ENCODE results near the gene SPG11.
"Not testable (repeated sequence)": the region's sequence is repeated elsewhere in the genome, so short reads cannot be mapped to it uniquely, and the experiment has no call there.

Gene SPG11

GRCh38 chr15:44659056-44659455 lies 4.4 kb downstream of the SPG11 start:
- no peak for DNase-seq (ENCODE audit: low spot score in 2 of 2)
- Mint-ChIP-seq H3K36me3 (peaks cover 86% of the 10 kb centered on the region), H3K4me1 (peaks cover 31% of the 10 kb centered on the region), H3K9me3 (no peaks in the 10 kb centered on the region), H3K4me3 (no peak overlapping the region), H3K27ac (no peak overlapping the region)
- ATAC-seq: no peak

DNA sequence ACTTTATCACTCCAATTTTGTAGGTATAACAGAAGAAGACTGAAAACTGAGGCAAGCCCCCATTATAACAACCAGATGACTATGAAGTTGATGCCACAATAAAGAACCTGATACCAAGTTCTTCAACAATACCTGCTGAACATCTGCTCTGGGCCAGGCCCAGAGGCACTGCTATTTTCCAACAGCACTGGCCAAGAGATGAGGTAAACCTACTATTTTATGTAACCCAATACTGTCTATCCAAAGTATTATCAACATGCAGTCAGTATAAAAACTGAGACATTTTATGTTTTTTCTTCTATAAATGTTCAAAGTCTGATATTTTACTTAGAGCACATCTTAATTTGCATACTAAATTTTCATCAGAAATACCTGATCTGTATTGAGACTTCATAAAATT lies 6.1 kb downstream of the SPG11 start:
- Mint-ChIP-seq H3K9me3 (no peaks in the 10 kb centered on the region), H3K4me1 (peaks cover 26% of the 10 kb centered on the region), H3K27ac (no peak overlapping the region), H3K4me3 (no peak overlapping the region), H3K36me3 (peaks cover 84% of the 10 kb centered on the region)
- no peak for ATAC-seq
- no peak for DNase-seq (ENCODE audit: low spot score in 2 of 2)

DNA sequence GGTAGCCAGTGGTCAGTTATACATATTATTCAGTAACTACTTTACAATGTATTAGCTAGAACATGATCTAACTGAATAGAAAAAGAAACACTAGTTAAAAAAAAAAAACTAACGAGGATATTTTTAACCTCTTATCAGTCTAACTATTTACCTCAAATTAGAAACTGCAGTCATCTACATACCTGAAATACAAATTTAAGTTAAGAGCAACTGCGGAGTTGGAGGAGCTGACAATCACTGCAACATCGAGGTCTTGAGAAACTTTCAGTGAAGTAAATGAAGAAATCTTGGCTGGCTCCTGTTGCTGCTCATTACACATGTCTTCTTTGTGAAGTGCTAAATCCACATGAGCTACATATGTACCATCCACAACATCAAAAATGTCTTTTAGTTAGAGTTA lies 6.5 kb downstream of the SPG11 start:
- ATAC-seq (no peak), DNase-seq (ENCODE audit: low spot score in 2 of 2) (no peak)
- peaks cover 89% of the 10 kb centered on the region for H3K36me3 Mint-ChIP-seq
- no peak overlapping the region for H3K27ac Mint-ChIP-seq
- no peak overlapping the region for H3K4me3 Mint-ChIP-seq
- H3K9me3 Mint-ChIP-seq: no peaks in the 10 kb centered on the region
- peaks cover 26% of the 10 kb centered on the region for H3K4me1 Mint-ChIP-seq

DNA sequence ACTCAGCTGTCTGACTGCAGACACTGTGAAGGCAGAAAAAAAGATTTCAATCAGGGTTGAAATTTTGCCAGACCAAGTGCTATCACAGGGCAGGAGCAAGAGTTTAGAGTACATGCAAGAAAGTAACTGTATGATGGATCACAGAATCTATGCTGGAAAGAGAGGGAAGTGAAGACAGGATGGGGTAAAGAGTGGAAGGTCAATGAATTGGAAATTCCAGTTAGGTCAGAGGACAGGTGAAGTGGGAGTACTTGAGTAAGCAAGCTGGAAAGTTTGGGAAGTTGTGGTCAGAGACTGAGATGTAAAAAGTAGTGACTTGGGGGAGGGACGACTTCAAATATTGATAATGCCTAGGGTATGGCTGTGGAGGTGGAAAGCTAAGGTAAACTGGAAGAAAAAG lies 7.2 kb downstream of the SPG11 start:
- peak overlapping the region; percentile 21 for H3K27ac Mint-ChIP-seq
- H3K36me3 Mint-ChIP-seq: peaks cover 95% of the 10 kb centered on the region
- no peak for DNase-seq (ENCODE audit: low spot score in 2 of 2)
- no peak overlapping the region for H3K4me3 Mint-ChIP-seq
- no peak for ATAC-seq
- peaks cover 26% of the 10 kb centered on the region for H3K4me1 Mint-ChIP-seq
- H3K9me3 Mint-ChIP-seq: no peaks in the 10 kb centered on the region

DNA sequence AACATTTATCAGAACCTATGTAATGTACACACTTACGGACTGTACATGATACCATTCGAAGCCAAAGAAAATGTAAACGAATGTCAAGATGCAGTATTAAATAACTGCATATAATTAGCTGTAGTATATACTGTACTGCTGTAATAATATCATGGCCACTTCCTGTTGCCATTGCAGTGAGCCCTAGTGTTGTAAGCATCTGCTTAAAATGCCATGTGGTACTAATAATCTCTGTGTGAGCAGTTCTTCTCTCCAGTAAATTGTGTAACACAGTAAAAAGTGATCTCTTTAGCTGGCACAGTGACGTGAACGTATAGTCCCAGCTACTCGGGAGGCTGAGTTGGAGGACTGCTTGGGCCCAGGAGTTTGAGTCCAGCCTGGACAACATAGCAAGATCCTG lies 8.6 kb downstream of the SPG11 start:
- H3K36me3 Mint-ChIP-seq: peaks cover 98% of the 10 kb centered on the region

GRCh38 chr15:44647637-44648036 lies 15.8 kb downstream of the SPG11 start:
- Mint-ChIP-seq H3K9me3 (peaks cover 8% of the 10 kb centered on the region), H3K27ac (peak overlapping the region; percentile 71), H3K4me3 (no peak overlapping the region), H3K36me3 (peaks cover 85% of the 10 kb centered on the region), H3K4me1 (peaks cover 43% of the 10 kb centered on the region)
- no peak for DNase-seq (ENCODE audit: low spot score in 2 of 2)
- no peak for ATAC-seq

More for the DNA sequence above, 8.6 kb downstream of the SPG11 start:
- no peak overlapping the region for H3K4me3 Mint-ChIP-seq
- ATAC-seq (no peak), DNase-seq (ENCODE audit: low spot score in 2 of 2) (no peak)
- no peaks in the 10 kb centered on the region for H3K9me3 Mint-ChIP-seq
- H3K27ac Mint-ChIP-seq: no peak overlapping the region
- H3K4me1 Mint-ChIP-seq: peaks cover 16% of the 10 kb centered on the region

DNA sequence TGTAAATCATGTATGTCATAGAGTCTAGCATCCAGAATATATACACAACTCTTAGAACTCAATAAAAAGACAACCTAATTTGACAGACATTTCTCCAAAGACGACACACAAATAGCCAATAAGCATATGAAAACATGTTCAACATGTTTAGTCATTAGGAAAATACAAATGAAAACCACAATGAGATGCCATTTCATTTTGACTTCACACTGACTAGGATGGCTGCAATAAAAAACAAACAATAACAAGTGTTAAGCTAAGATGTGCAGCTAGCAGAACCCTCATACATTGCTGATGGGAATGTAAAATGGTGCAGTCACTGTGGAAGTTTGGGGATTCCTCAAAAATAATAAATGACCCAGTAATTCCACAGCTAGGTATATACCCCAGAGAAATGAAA lies 16.4 kb downstream of the SPG11 start:
- H3K4me1 Mint-ChIP-seq: peaks cover 43% of the 10 kb centered on the region
- H3K27ac Mint-ChIP-seq: peak overlapping the region; percentile 71
- H3K9me3 Mint-ChIP-seq: peaks cover 8% of the 10 kb centered on the region
- H3K4me3 Mint-ChIP-seq: peak overlapping the region; percentile 28
- DNase-seq (ENCODE audit: low spot score in 2 of 2) (no peak), ATAC-seq (peak; percentile 86)
- H3K36me3 Mint-ChIP-seq: peaks cover 87% of the 10 kb centered on the region

DNA sequence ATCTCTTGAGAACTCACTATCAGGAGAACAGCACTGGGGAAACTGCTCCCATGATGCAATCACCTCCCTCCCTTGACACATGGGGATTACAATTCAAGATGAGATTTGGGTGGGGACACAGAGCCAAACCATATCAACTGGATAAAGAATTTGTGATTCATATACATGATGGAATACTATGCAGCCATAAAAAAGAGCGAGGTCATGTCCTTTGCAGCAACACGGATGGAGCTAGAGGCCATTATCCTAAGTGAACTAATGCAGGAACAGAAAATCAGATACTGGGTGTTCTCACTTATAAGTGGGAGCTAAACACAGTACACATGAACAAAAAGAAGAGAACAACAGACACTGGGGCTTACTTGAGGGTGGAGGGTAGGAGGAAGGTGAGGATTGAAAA lies 17.0 kb downstream of the SPG11 start:
- peak overlapping the region; percentile 8 for H3K4me3 Mint-ChIP-seq

DNA sequence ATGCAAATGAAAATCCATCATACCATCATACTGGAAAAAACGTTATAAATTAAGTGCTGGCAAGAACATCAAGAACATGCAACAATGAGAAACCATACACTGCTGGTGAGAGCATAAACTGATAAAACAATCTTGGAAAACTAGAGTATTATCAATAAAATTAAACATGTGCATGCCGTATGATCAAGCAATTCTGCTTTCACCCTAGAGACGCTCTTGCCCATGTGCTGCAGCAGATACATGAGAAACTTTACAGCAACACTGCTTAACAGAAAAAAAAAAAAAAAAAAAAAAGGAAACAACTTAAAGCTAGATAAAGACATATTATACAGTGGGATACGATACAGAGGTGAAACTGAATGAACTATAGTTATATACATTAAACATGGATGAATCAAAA lies 21.8 kb downstream of the SPG11 start:
- Mint-ChIP-seq H3K9me3 (peaks cover 8% of the 10 kb centered on the region), H3K4me1 (peaks cover 33% of the 10 kb centered on the region), H3K4me3 (no peak overlapping the region), H3K27ac (no peak overlapping the region), H3K36me3 (peaks cover 81% of the 10 kb centered on the region)
- ATAC-seq (no peak), DNase-seq (ENCODE audit: low spot score in 2 of 2) (no peak)

More for the DNA sequence above, 17.0 kb downstream of the SPG11 start:
- H3K4me1 Mint-ChIP-seq: peaks cover 46% of the 10 kb centered on the region
- no peak for ATAC-seq
- H3K27ac Mint-ChIP-seq: peak overlapping the region; percentile 71
- peaks cover 8% of the 10 kb centered on the region for H3K9me3 Mint-ChIP-seq
- peaks cover 87% of the 10 kb centered on the region for H3K36me3 Mint-ChIP-seq
- no peak for DNase-seq (ENCODE audit: low spot score in 2 of 2)

GRCh38 chr15:44636976-44637375 lies 26.5 kb downstream of the SPG11 start:
- DNase-seq (ENCODE audit: low spot score in 2 of 2) (no peak), ATAC-seq (no peak)
- no peak overlapping the region for H3K27ac Mint-ChIP-seq
- H3K4me3 Mint-ChIP-seq: no peak overlapping the region
- peaks cover 92% of the 10 kb centered on the region for H3K36me3 Mint-ChIP-seq
- H3K9me3 Mint-ChIP-seq: no peaks in the 10 kb centered on the region
- peaks cover 18% of the 10 kb centered on the region for H3K4me1 Mint-ChIP-seq

DNA sequence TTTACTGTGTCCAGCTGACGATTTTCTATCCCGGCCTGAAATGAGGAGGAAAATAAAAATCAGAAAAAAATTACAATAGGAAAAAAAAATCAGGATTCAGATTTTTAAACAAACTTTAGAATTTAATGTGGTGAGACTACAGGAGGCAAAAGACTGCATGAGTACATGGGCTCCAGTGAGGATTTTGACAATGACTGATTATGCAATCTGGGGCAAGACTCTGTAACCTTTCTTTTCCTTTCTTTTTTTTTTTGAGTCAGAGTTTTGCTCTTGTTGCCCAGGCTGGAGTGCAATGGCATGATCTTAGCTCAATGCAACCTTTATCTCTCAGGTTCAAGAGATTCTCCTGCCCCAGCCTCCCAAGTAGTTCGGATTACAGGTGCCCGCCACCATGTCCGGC lies 29.9 kb downstream of the SPG11 start:
- Mint-ChIP-seq H3K9me3 (no peaks in the 10 kb centered on the region), H3K27ac (peak overlapping the region; percentile 96), H3K4me3 (peak overlapping the region; percentile 45), H3K36me3 (peaks cover 95% of the 10 kb centered on the region), H3K4me1 (peaks cover 12% of the 10 kb centered on the region)
- ATAC-seq (peak; percentile 73), DNase-seq (ENCODE audit: low spot score in 2 of 2) (no peak)

- not testable (repeated sequence) for H3K4me3 Mint-ChIP-seq; ATAC-seq; DNase-seq (ENCODE audit: low spot score in 2 of 2); H3K9me3 Mint-ChIP-seq
- H3K4me1 Mint-ChIP-seq: peaks cover 19% of the 10 kb centered on the region
- peak overlapping the region; percentile 66 for H3K27ac Mint-ChIP-seq
- H3K36me3 Mint-ChIP-seq: peaks cover 99% of the 10 kb centered on the region
Measured at GRCh38 chr15:44625286-44625685, 38.2 kb downstream of the SPG11 start.

- Mint-ChIP-seq H3K4me1 (peaks cover 19% of the 10 kb centered on the region), H3K27ac (peak overlapping the region; percentile 84), H3K36me3 (peaks cover 99% of the 10 kb centered on the region), H3K9me3 (no peaks in the 10 kb centered on the region), H3K4me3 (no peak overlapping the region)
- ATAC-seq (peak; percentile 74), DNase-seq (ENCODE audit: low spot score in 2 of 2) (no peak)
Measured at GRCh38 chr15:44623178-44623577, 40.3 kb downstream of the SPG11 start.

- H3K4me1 Mint-ChIP-seq: peaks cover 13% of the 10 kb centered on the region
- no peak overlapping the region for H3K27ac Mint-ChIP-seq
- no peaks in the 10 kb centered on the region for H3K9me3 Mint-ChIP-seq
- no peak for ATAC-seq
- H3K4me3 Mint-ChIP-seq: no peak overlapping the region
- H3K36me3 Mint-ChIP-seq: peaks cover 100% of the 10 kb centered on the region
- no peak for DNase-seq (ENCODE audit: low spot score in 2 of 2)
Measured at GRCh38 chr15:44620081-44620480, 43.4 kb downstream of the SPG11 start.

- Mint-ChIP-seq H3K27ac (peak overlapping the region; percentile 83), H3K36me3 (peaks cover 100% of the 10 kb centered on the region)
- DNase-seq (ENCODE audit: low spot score in 2 of 2): no peak
Measured at GRCh38 chr15:44616974-44617373, 46.5 kb downstream of the SPG11 start.

GRCh38 chr15:44606740-44607139 lies 56.7 kb downstream of the SPG11 start:
- H3K36me3 Mint-ChIP-seq: peaks cover 100% of the 10 kb centered on the region
- no peak overlapping the region for H3K27ac Mint-ChIP-seq
- no peaks in the 10 kb centered on the region for H3K9me3 Mint-ChIP-seq
- H3K4me1 Mint-ChIP-seq: no peaks in the 10 kb centered on the region
- no peak overlapping the region for H3K4me3 Mint-ChIP-seq
- DNase-seq (ENCODE audit: low spot score in 2 of 2) (no peak), ATAC-seq (no peak)

More at GRCh38 chr15:44616974-44617373, 46.5 kb downstream of the SPG11 start:
- Mint-ChIP-seq H3K9me3 (no peaks in the 10 kb centered on the region), H3K4me3 (no peak overlapping the region), H3K4me1 (no peaks in the 10 kb centered on the region)
- no peak for ATAC-seq

DNA sequence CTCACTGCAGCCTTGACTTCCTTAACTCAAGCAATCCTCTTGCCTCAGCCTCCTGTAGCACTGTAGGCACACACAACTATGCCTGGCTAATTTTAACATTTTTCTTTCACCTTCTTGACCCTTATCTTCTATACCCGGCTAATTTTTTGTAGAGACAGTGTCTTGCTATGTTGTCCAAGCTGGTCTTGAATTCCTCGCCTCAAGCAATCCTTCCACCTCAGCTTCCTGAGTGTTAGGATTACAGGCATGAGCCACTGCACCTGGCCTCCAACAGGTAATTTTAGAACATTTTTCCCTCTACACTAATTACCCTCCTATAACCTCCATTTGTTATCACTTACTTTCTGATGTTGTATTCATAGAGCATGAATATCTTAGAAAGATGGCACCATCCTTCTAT lies 60.3 kb downstream of the SPG11 start:
- no peak for ATAC-seq
- Mint-ChIP-seq H3K27ac (no peak overlapping the region), H3K9me3 (no peaks in the 10 kb centered on the region), H3K36me3 (peaks cover 92% of the 10 kb centered on the region), H3K4me1 (peaks cover 10% of the 10 kb centered on the region), H3K4me3 (no peak overlapping the region)
- DNase-seq (ENCODE audit: low spot score in 2 of 2): no peak

Measured in stimulated activated effector memory CD8-positive, alpha-beta T cell treated with anti-CD3 and anti-CD28 coated beads, Interleukin-12 subunit alpha, Interleukin-12 subunit beta, amount 100 ng/mL, for 72 hours (primary cell).